GM06990 (cell line): ENCODE data around the gene BBS9.

ENCODE experiments used
- DNase-seq: peaks from one replicate; pipeline ENCODE4 v3.0.0-alpha.2; 2011; ENCODE audit not compliant: insufficient read length; ENCODE audit errors: extremely low read depth
- H3K27me3 ChIP-seq: replicated peaks from 2 replicates; pipeline ENCODE4 v1.6.0; 2011; ENCODE audit warnings: low read length; ENCODE audit not compliant: control insufficient read depth, insufficient read depth
- H3K36me3 ChIP-seq: 2 replicates; pipeline ENCODE4 v1.5.1; 2011; ENCODE audit warnings: low read length; ENCODE audit not compliant: control insufficient read depth, insufficient read depth
- H3K4me3 ChIP-seq: replicated peaks from 2 replicates; pipeline ENCODE4 v1.5.1; 2011; ENCODE audit warnings: low read depth, mild to moderate bottlenecking, control low read depth, low read length
- CTCF ChIP-seq: IDR thresholded peaks from 2 replicates; pipeline ENCODE4 v1.5.1; 2011; ENCODE audit warnings: low read length, control low read depth, mild to moderate bottlenecking, inconsistent platforms; ENCODE audit not compliant: insufficient read depth, poor library complexity, severe bottlenecking

BBS9 gene

DNA sequence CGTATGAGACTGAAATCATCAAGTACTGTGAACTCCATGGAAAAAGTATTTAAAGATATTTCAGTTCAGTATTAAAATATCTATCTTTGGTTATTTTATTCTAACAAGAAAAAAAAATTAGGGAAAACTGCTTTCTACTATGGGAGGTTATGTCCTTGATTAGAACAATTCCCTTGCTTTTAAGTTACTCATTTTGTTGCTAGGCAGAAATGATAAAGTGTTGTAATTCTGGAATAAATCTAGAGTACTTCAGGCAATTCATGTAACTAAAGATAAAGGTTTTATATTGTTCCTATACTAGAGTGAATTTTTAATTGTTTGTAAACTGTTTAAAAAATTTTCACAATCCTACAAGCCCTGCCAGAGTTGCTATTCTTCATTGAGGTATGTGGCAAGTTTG lies 92.0 kb downstream of the BBS9 start:
- no peak for TF ChIP-seq CTCF
- Histone ChIP-seq H3K27me3 (no peaks in the 10 kb centered on the region), H3K36me3 (no peaks in the 10 kb centered on the region), H3K4me3 (no peak overlapping the region)
- no peak for DNase-seq

DNA sequence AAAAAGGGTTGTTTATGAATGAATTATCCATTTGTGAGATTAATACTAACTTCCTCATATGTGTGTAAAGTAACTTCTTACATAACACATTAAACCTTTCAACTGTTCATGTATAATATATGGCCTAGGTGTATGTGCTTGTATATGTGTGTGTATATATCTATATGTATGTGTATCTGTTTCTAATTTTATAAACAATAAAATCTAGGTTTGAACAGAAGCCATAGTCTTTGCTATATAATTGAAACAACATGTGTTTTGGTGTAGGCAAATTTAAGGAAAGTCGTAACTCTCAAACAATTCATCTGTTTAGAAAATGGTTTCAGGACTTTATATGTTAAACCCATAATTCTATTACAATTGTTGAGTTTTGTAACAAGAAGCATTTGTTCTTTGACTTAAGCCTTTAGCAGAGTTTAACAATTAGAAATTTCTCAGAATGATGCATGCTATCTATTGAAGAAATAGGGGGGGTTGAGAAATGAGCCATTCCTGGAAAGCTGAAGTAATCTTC lies 103.3 kb downstream of the BBS9 start:
- no peak for TF ChIP-seq CTCF
- Histone ChIP-seq H3K27me3 (no peaks in the 10 kb centered on the region), H3K4me3 (no peak overlapping the region), H3K36me3 (no peaks in the 10 kb centered on the region)
- no peak for DNase-seq

GRCh38 chr7:33233659-33234058 lies 104.3 kb downstream of the BBS9 start:
- no peak for TF ChIP-seq CTCF
- H3K4me3 ChIP-seq = no peak overlapping the region
- no peaks in the 10 kb centered on the region for H3K27me3 ChIP-seq
- no peaks in the 10 kb centered on the region for H3K36me3 ChIP-seq
- no peak for DNase-seq

DNA sequence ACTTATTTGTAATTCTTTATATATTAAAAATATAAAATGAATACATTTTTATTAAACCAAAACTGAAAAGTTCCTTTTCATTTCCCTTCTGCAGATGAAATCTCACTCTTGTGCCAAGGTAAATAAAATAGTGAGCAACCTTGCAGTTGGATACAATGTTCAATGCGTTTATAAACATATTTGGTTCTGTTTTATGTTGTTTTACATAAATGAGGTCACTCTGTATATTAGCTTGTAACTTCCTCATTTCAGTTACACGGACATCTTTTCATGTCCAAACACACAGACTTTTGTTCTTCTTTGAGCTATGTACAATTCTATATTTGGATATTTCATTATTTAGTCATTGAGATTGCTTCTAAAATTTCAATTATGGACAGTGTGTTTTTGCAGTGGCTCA lies 107.7 kb downstream of the BBS9 start:
- Histone ChIP-seq H3K27me3 (no peaks in the 10 kb centered on the region), H3K4me3 (no peak overlapping the region), H3K36me3 (no peaks in the 10 kb centered on the region)
- no peak for DNase-seq
- no peak for TF ChIP-seq CTCF

DNA sequence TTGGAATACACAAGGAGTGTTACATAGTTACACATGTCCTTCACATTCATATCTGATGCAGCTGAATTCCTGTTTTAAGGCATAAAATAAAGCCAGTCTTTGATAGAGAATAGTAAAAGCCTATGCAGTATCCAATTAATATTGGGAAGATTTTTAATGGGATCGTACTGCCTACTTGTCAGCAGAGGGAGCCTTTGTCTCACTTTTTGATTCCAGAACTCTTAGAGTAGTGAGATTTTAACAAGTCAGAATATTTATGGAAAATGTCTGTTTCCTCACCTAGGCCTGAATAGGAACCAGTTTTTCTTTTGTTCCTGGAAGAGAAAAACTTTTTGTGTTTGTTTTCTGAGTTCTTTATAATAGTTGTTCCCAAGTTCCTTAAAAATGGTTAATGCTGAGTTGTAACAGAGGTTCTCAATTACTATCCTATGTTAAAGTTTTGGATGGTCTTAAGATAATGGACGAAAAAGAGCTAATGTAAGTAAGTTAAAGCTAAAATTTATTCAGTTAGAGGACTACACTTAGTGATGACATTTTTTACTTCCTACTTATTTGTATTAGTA lies 114.0 kb downstream of the BBS9 start:
- Histone ChIP-seq H3K27me3 (no peaks in the 10 kb centered on the region), H3K36me3 (no peaks in the 10 kb centered on the region), H3K4me3 (no peak overlapping the region)
- DNase-seq = no peak
- TF ChIP-seq CTCF = peak; percentile 40

- no peak for DNase-seq
- Histone ChIP-seq H3K36me3 (no peaks in the 10 kb centered on the region), H3K27me3 (no peaks in the 10 kb centered on the region), H3K4me3 (no peak overlapping the region)
- TF ChIP-seq CTCF = no peak
Observed at GRCh38 chr7:33248671-33249070, 119.3 kb downstream of the BBS9 start.
